ENCODE data around the gene GFPT1. TPM values are rescaled to one million over a fixed set of nuclear protein-coding genes. Genes with fewer than 3 reads are reported as not detected.

GFPT1 gene
- polyA plus RNA-seq, 1 donor (not counting 4 experiments of a cell fraction or from before 2014, with no cell fraction given), result 12.9 TPM

DNA sequence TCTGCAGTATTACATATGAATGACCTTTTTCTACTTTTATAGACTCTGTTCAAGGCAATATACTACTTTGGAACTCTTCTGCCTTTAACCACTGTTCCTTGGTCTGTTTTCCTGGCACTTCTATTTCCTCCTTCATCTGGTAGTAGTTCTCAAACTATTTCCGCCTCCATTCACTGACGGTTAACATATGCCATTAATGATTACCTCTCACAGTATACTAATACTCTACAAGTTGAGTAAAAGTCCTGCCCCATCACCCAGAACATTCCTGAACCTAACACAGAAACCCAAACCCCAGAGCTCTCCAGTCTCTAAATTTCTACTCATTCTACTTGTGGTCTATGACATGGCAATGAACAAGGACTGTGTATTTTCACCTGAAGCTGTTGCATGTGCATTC lies 4.5 kb downstream of the GFPT1 start:
- H3K4me3 ChIP-seq (ENCODE audit: control insufficient read depth in 2 of 3, extremely low read depth in 1 of 3, insufficient read depth in 2 of 3, low read depth in 1 of 3, low read length in 3 of 3), result no peak overlapping the region
- no peak overlapping the region for H3K27ac ChIP-seq (ENCODE audit: control insufficient read depth, insufficient read depth, low read length)
- FAIRE-seq (no peak), DNase-seq (ENCODE audit: low read depth, low spot score) (no peak)
- peaks cover 17% of the 10 kb centered on the region for H3K4me1 ChIP-seq (ENCODE audit: control insufficient read depth, extremely low read depth, insufficient read depth, low read length)
- dilution Hi-C loops (cut with MboI; ENCODE audit: extremely low pct_ligation_motif_present, low sequenced_read_pairs), result no loop called here
- TF ChIP-seq, protein P1, sequence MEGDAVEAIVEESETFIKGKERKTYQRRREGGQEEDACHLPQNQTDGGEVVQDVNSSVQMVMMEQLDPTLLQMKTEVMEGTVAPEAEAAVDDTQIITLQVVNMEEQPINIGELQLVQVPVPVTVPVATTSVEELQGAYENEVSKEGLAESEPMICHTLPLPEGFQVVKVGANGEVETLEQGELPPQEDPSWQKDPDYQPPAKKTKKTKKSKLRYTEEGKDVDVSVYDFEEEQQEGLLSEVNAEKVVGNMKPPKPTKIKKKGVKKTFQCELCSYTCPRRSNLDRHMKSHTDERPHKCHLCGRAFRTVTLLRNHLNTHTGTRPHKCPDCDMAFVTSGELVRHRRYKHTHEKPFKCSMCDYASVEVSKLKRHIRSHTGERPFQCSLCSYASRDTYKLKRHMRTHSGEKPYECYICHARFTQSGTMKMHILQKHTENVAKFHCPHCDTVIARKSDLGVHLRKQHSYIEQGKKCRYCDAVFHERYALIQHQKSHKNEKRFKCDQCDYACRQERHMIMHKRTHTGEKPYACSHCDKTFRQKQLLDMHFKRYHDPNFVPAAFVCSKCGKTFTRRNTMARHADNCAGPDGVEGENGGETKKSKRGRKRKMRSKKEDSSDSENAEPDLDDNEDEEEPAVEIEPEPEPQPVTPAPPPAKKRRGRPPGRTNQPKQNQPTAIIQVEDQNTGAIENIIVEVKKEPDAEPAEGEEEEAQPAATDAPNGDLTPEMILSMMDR (optimal IDR thresholded peaks at IDR 0.05 in 1 of 3, IDR thresholded peaks at IDR 0.05 in 1 of 3, conservative IDR thresholded peaks at IDR 0.05 in 1 of 3; ENCODE audit: extremely low read depth in 1 of 3, insufficient read depth in 2 of 3, low read length in 3 of 3), result no peak
- no peak for TF ChIP-seq EZH2 (IDR thresholded peaks at IDR 0.05; ENCODE audit: low read length)
- no peaks in the 10 kb centered on the region for H3K27me3 ChIP-seq (ENCODE audit: control insufficient read depth, extremely low read depth, insufficient read depth, low read length)
- no peaks in the 10 kb centered on the region for H3K9me1 ChIP-seq (ENCODE audit: control insufficient read depth, extremely low read depth, insufficient read depth, low read length)
- no peak overlapping the region for H2AFZ ChIP-seq (ENCODE audit: control insufficient read depth, low read length)
- H3K79me2 ChIP-seq (ENCODE audit: control insufficient read depth, insufficient read depth, low read length), result peaks cover 86% of the 10 kb centered on the region
- H3K36me3 ChIP-seq (ENCODE audit: control insufficient read depth in 2 of 2, extremely low read depth in 1 of 2, insufficient read depth in 2 of 2, low read length in 2 of 2), result peaks cover 0 to 3% of the 10 kb centered on the region in 2 experiments
- no peaks in the 10 kb centered on the region for H3K9me3 ChIP-seq (ENCODE audit: control insufficient read depth, low read depth, low read length)
- H3K4me2 ChIP-seq (ENCODE audit: control insufficient read depth, extremely low read depth, insufficient read depth, low read depth, low read length), result no peak overlapping the region
- no peaks in the 10 kb centered on the region for H4K20me1 ChIP-seq (ENCODE audit: control insufficient read depth, extremely low read depth, insufficient read depth, low read length)
- no peak overlapping the region for H3K9ac ChIP-seq (ENCODE audit: control insufficient read depth, extremely low read depth, insufficient read depth, low read length)

DNA sequence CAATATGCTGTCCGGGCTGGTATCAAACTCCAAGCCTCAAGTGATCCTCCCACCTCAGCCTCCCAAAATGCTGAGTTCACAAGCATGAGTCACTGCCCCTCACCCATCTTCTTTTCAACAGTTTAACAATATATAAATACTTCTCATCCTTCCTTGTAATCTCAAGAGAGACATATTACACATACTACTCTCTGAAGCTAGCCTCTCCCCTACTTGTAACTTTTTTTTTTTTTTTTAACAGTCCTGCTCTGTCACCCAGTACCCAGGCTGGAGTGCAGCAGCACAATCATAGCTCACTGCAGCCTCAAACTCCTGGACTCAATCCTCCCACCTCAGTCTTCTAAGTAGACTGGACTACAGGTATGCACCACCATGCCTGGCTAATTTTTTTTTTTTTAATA lies 5.7 kb downstream of the GFPT1 start:
- Histone ChIP-seq H3K36me3 (ENCODE audit: control insufficient read depth in 2 of 2, extremely low read depth in 1 of 2, insufficient read depth in 2 of 2, low read length in 2 of 2) (peaks cover 0 to 3% of the 10 kb centered on the region in 2 experiments), H2AFZ (ENCODE audit: control insufficient read depth, low read length) (no peak overlapping the region)

More for the DNA sequence above, 5.7 kb downstream of the GFPT1 start:
- no peak overlapping the region for H3K4me3 ChIP-seq (ENCODE audit: control insufficient read depth in 2 of 3, extremely low read depth in 1 of 3, insufficient read depth in 2 of 3, low read depth in 1 of 3, low read length in 3 of 3)
- no peak for TF ChIP-seq EZH2 (IDR thresholded peaks at IDR 0.05; ENCODE audit: low read length)
- TF ChIP-seq, protein P1 (optimal IDR thresholded peaks at IDR 0.05 in 1 of 3, IDR thresholded peaks at IDR 0.05 in 1 of 3, conservative IDR thresholded peaks at IDR 0.05 in 1 of 3; ENCODE audit: extremely low read depth in 1 of 3, insufficient read depth in 2 of 3, low read length in 3 of 3), result no peak
- H3K4me2 ChIP-seq (ENCODE audit: control insufficient read depth, extremely low read depth, insufficient read depth, low read depth, low read length), result no peak overlapping the region
- peaks cover 84% of the 10 kb centered on the region for H3K79me2 ChIP-seq (ENCODE audit: control insufficient read depth, insufficient read depth, low read length)
- no peaks in the 10 kb centered on the region for H3K9me1 ChIP-seq (ENCODE audit: control insufficient read depth, extremely low read depth, insufficient read depth, low read length)
- DNase-seq (ENCODE audit: low read depth, low spot score) (no peak), FAIRE-seq (no peak)
- H4K20me1 ChIP-seq (ENCODE audit: control insufficient read depth, extremely low read depth, insufficient read depth, low read length), result no peaks in the 10 kb centered on the region
- dilution Hi-C loops (cut with MboI; ENCODE audit: extremely low pct_ligation_motif_present, low sequenced_read_pairs), result no loop called here
- no peak overlapping the region for H3K9ac ChIP-seq (ENCODE audit: control insufficient read depth, extremely low read depth, insufficient read depth, low read length)
- H3K4me1 ChIP-seq (ENCODE audit: control insufficient read depth, extremely low read depth, insufficient read depth, low read length), result peaks cover 14% of the 10 kb centered on the region
- no peaks in the 10 kb centered on the region for H3K27me3 ChIP-seq (ENCODE audit: control insufficient read depth, extremely low read depth, insufficient read depth, low read length)
- H3K9me3 ChIP-seq (ENCODE audit: control insufficient read depth, low read depth, low read length), result no peaks in the 10 kb centered on the region
- H3K27ac ChIP-seq (ENCODE audit: control insufficient read depth, insufficient read depth, low read length), result no peak overlapping the region

All from keratinocyte (primary cell).